IPS DF 4.7 (cell line): ENCODE data around the gene MBD6.
A peak's percentile ranks its signal among the peaks of the same experiment; 100 is the strongest.

Experiments
- DNase-seq: peaks from one replicate; pipeline ENCODE4 v3.0.0-alpha.2; 2013; ENCODE audit warnings: low spot score; ENCODE audit errors: extremely low read depth

MBD6 gene

GRCh38 chr12:57522011-57522886 lies at the start of gene MBD6:
MBD6 (plus strand) TSS chr12:57522824; CDS start chr12:57524304, 1,480 bp downstream.
- no peak for DNase-seq

DNA sequence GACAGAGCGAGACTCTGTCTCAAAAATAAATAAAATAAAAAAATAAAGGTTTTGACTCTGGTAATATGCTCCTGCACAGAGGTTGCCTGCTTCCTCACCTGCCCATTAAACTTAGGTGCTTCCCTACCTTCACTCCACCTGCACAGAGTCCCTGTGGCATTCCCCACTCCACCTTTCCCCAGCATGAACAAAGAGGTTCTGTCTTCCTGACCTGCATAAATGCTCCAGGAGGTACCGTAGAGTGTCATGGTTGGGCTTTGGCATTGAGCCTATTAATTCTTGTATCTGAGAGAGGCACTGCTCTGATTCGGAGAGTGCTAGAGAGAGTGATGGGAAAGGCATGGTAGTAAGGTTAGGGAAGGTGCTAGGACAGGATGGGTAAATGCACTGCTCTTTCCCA lies 49.2 kb upstream of the MBD6 start:
- DNase-seq, result no peak

- no peak for DNase-seq
Observed at GRCh38 chr12:57473886-57474285, 48.7 kb upstream of the MBD6 start.

GRCh38 chr12:57474430-57474829 lies 48.2 kb upstream of the MBD6 start:
- DNase-seq, result no peak

GRCh38 chr12:57474862-57475261 lies 47.8 kb upstream of the MBD6 start:
- DNase-seq, result no peak

- no peak for DNase-seq
Observed at GRCh38 chr12:57475271-57476161, 47.1 kb upstream of the MBD6 start.

DNA sequence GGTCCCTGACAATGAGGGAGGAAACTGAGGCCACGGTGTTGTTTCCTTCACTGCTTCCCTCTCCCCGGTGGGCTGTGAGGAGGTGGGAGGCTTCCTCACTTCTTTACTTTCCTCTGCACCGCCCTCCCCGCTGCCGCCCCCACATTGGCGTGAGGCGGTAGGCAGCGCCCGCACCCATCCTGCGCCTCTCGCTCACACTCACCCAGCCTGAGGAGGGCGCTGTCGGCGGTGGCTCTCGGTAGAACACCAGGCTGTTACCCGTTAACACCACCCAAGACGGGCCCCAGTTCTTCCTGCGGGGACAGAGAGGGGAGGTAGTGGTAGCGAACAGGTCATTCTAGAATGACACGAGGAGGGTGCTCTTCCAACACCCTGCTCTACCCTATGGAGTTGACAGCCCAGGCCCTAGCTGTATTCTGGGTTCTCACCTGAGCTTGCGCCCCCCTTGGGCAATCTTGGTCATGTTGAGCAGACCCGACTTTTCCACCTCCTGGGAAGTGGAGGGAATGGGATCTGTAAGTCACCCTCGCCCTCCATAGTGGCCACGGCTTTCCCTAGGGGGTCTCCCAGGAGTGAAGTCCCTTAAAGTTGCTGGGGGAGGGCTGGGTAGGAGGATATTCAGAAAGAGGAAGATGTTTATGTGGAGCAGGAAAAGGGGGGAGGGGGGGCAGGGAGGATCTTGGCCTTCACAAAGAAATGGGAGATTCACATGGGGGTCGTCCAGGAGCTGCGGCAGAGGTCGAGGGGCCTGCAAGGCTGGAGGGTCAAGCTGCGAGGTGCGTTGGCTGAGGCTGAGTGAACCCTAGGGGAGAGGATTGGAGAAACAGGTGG lies 46.2 kb upstream of the MBD6 start:
- no peak for DNase-seq

- DNase-seq, result no peak
Observed at GRCh38 chr12:57476993-57477709, 45.5 kb upstream of the MBD6 start.

DNA sequence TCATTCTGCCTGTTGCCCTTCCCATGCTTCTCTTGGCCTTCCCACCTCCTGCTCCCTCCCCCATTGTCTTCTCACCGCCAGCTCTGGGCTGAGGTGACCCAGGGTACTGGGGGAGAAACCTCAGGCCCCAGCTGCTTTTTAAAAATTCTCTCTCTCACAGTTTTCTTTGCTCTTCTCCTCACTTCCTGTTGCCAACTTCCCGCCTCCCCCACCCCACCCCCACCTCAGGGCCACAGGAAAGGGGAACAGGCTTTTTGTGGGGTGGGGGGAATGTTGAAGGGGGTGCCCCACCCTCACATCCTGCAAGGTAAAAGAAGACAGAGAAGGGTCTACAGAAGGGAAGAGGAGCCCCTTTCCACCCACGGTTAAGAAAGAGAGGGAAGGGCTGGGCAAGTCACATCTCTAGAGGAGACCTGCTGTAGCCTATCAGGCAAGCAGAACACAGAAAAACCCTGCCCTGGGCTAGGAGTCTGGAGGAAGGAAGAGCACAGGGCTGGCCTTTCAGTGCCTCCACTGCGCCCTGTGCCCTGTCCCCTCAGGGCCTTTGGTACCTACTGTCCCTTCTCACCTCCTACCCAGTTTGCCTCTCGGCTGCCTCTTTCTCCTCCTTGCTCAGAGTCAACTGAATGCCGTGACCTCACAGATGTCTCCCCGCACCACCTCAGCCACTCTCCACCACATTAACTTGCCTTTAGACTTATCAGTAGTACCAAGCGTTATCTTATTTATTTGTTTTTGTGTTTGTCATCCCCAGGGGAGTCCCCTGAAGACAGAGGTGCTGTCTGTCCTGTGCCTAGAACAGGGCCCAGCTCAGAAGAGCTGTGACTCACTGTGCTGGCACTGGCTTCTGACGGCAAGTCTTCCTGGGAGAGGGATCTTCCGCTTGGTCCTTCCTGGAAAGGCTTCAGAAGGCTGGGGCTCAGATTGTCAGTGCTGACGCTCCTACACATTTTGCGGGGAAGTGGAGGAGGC lies 44.6 kb upstream of the MBD6 start:
- no peak for DNase-seq

DNA sequence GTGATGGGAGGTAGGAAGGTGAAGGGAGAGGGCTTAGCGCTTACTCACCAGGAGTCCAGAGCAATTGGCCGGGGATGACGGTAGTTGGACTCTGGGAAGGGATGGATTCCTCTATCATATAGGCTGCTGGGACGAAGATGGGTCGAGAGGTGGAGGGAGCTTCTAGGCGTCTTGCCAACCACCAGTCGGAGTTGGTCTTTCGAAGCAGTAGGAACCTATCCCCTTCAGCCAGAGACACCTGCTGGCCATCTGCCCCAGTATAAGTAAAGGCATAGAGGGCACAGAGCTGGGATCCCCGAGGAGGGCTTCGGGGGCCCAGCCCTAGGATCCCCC lies 43.6 kb upstream of the MBD6 start:
- no peak for DNase-seq

DNA sequence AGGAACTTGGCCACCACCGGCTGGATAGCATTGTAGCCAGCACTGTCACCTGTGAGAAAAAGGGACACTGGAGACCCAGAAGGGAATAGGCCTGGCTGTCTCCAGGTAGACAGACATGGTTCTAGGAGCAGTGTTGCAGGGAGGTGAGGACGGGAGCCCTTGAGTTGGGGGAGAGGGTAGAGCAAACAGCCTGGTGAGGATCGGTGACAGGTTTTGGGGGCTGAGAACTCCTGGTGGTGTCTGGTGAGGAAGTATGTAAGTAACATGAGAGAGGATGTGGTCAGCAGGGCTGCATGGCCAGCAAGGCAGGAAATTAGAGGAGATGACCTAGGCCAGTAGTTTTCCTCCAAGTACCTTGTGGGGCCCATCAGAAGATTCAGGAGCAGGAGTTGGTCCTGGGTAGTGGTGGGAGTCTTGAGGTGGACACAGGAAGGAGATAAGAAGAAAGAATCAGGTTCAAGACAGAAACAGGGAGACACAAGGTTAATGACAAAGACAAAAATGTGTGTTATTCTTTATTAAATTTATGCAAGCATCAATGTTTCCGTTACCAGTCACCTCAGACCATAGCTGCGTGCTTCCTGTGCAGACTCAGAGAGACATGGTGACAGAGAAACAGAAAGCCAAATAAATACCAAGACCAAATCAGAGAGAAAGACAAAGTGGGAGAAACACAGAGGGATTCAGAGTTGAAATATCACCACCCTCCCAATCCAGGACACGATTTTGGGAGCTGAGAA lies 43.1 kb upstream of the MBD6 start, which contains the start of gene ARHGAP9:
Gene ARHGAP9, minus strand, starts transcription at position 491 of the 740 bp plus-strand sequence. Its CDS starts 460 bp downstream, at position 31.
- DNase-seq, result no peak

DNA sequence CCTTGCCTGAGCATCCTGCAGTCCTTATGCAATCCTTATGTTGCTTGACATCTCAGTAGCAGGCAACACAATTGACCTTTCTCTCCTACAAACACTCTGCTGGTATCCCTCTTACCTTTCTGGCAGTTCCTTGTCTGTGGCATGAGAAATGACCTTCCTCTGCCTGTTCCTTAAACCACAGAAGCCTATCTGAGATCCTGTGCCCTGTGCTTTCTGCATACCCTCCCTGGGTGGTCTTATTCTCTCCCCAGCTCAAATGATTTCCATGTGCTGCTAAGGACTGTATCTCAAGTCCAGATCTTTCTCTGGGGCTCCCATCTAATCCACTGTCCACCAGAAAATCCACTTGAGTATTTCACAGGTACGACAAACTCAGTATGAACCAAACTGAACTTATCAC lies 41.0 kb upstream of the MBD6 start:
- DNase-seq, result no peak

- no peak for DNase-seq
Observed at GRCh38 chr12:57483466-57483865, 39.2 kb upstream of the MBD6 start.

DNA sequence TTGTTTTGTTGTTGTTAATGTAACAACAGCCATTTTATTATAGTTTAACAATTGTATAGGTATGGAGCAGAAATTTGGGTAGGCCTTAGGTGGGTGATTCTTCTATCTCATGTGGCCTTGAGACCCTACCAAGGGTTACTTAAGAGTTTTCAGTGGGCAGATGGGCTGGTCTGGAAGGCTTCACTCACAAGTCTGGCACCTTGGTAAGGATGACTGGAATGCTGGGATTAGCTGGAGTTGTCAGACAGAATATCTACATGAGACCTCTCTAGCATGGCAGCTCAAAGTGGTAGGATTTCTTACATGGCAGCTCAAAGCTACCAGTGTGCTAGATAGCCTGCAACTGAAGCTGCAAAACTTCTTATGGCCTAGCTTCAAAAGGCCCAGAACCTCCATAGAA lies 36.9 kb upstream of the MBD6 start:
- DNase-seq, result no peak

- no peak for DNase-seq
Observed at GRCh38 chr12:57487055-57487596, 35.5 kb upstream of the MBD6 start.

- DNase-seq, result peak; percentile 98
Observed at GRCh38 chr12:57487597-57488401, 34.8 kb upstream of the MBD6 start, which contains the start of gene MARS1. MARS1 (plus strand) TSS chr12:57488068; CDS start chr12:57488091, 23 bp downstream.

DNA sequence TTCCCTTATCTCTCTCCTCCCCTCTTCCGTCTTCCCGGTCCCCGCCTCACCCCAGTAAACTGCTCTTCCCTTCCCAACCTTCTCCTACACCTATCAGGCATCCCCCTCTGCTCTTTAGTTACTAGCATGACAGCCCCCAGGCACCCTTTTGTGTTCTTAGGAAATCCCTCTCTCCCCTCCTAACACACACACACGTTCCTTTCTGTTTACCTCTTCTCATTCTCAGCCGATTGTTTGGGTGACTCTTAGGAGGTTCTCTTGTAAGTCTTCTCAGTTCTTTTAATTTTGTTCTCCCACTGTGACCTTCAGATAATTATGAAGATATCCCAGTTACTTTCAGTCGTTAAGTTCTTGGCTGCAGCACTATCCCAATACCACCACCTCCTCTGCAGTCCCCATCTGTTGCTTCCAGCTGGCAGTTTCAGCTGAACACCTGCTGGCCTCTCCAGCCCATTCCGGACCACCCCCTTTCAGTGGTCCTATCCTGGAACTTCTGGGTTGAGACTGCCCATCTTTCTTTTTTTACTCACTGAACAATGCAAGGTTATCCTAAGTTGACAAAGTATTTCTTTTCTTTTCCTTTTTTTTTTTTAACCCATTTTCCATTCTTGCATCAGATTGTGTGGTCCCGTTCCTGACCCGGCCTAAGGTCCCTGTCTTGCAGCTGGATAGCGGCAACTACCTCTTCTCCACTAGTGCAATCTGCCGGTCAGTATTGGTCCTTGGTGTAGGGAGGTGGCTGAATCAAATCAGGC lies 34.0 kb upstream of the MBD6 start:
- no peak for DNase-seq
